H1 (cell line): Measurements from ENCODE around the gene TMED10. TPM values are rescaled to one million over a fixed set of nuclear protein-coding genes. Genes with fewer than 3 reads are reported as not detected.

Source experiments
- CTCF ChIA-PET: fragments of 300-600 bp; sonication (Branson Sonifier 250); formaldehyde crosslinking; loops from one replicate; lab custom pipeline; 2021; ENCODE audit not compliant: partially characterized antibody; lab: Charles Lee
- POLR2A ChIA-PET: fragments of 300-600 bp; sonication (Branson Sonifier 250); formaldehyde crosslinking; loops from one replicate; lab custom pipeline; 2021; ENCODE audit warnings: inconsistent platforms; ENCODE audit not compliant: partially characterized antibody; lab: Charles Lee
- DNase-seq, 2 experiments: peaks; one replicate each; pipeline versions ENCODE4 v3.0.0 to v3.0.0-alpha.2; 2010 to 2022; ENCODE audit warnings: low spot score in 2 of 2, low read depth in 1 of 2, mixed read lengths in 1 of 2
- FAIRE-seq: peaks from 2 replicates; lab custom pipeline; 2011; peaks lifted over from hg19 to GRCh38; lab: Jason Lieb, UNC
- H2AFZ ChIP-seq: 2 replicates; pipeline ENCODE4 v1.8.1; 2012; ENCODE audit warnings: low read length, inconsistent platforms
- H2AK5ac ChIP-seq: 2 replicates; pipeline ENCODE4 v1.6.1; 2013; ENCODE audit warnings: low read depth, low read length
- H2BK120ac ChIP-seq: replicated peaks from 2 replicates; pipeline ENCODE3; 2013; ENCODE audit warnings: low read depth, low read length, inconsistent platforms
- H2BK12ac ChIP-seq: 2 replicates; pipeline ENCODE4 v1.6.1; 2013; ENCODE audit warnings: low read depth, low read length
- H2BK15ac ChIP-seq: 2 replicates; pipeline ENCODE4 v1.6.1; 2013; ENCODE audit warnings: low read length
- H2BK20ac ChIP-seq: 2 replicates; pipeline ENCODE4 v1.6.1; 2013; ENCODE audit warnings: low read length
- H2BK5ac ChIP-seq: 2 replicates; pipeline ENCODE4 v1.6.1; 2013; ENCODE audit warnings: low read depth, low read length
- H3K14ac ChIP-seq: 2 replicates; pipeline ENCODE4 v1.6.1; 2013; ENCODE audit warnings: inconsistent platforms; ENCODE audit not compliant: insufficient read length
- H3K18ac ChIP-seq: 2 replicates; pipeline ENCODE4 v1.6.1; 2013; ENCODE audit warnings: low read length; ENCODE audit errors: extremely low read depth
- H3K23ac ChIP-seq: 2 replicates; pipeline ENCODE4 v1.6.1; 2013; ENCODE audit warnings: inconsistent platforms; ENCODE audit not compliant: insufficient read length
- H3K23me2 ChIP-seq: 2 replicates; pipeline ENCODE4 v1.6.1; 2013; ENCODE audit warnings: low read depth, low read length
- H3K27ac ChIP-seq: 2 replicates; pipeline ENCODE4 v1.6.1; 2011; ENCODE audit warnings: low read depth, low read length, inconsistent platforms
- H3K27me3 ChIP-seq, 4 experiments: replicated peaks in 1 of 4; 1 replicate in 1 of 4; 2 replicates in 3 of 4; pipeline versions ENCODE4 v1.6.1 to v1.8.1; 2011 to 2013; ENCODE audit warnings: low read length in 3 of 4, mild to moderate bottlenecking in 3 of 4, inconsistent platforms in 2 of 4, mixed read lengths in 2 of 4, moderate library complexity in 1 of 4; ENCODE audit not compliant: control insufficient read depth in 3 of 4, insufficient read depth in 3 of 4; ENCODE audit errors: extremely low read depth in 1 of 4
- H3K36me3 ChIP-seq, 4 experiments: 2 replicates each; pipeline versions ENCODE4 v1.6.1 to v1.8.1; 2011 to 2013; ENCODE audit warnings: mild to moderate bottlenecking in 4 of 4, low read length in 3 of 4, moderate library complexity in 2 of 4, control low read depth in 1 of 4, inconsistent platforms in 1 of 4; ENCODE audit not compliant: insufficient read depth in 4 of 4, control insufficient read depth in 2 of 4
- H3K4ac ChIP-seq: replicated peaks from 2 replicates; pipeline ENCODE3; 2013; ENCODE audit warnings: low read length, low read depth, mixed read lengths, inconsistent platforms; ENCODE audit not compliant: insufficient read length
- H3K4me1 ChIP-seq, 4 experiments: replicated peaks in 1 of 4; 1 replicate in 1 of 4; 2 replicates in 3 of 4; pipeline versions ENCODE4 v1.6.1 to v1.8.1; 2011 to 2013; ENCODE audit warnings: low read length in 3 of 4, inconsistent platforms in 2 of 4, mixed read lengths in 1 of 4; ENCODE audit not compliant: insufficient read depth in 4 of 4, control insufficient read depth in 3 of 4
- H3K4me2 ChIP-seq, 2 experiments: 2 replicates each; pipeline versions ENCODE4 v1.6.1 to v1.8.1; 2011 to 2013; ENCODE audit warnings: low read depth in 2 of 2, low read length in 2 of 2, control low read depth in 1 of 2, inconsistent platforms in 1 of 2, mild to moderate bottlenecking in 1 of 2; ENCODE audit not compliant: insufficient read depth in 1 of 2
- H3K4me3 ChIP-seq, 4 experiments: fragments of 200-600, 300-600 bp in 1 of 4; sonication (generic), shearing (Covaris generic), sonication (Bioruptor Twin) in 1 of 4; 2 replicates each; pipeline versions ENCODE4 v1.5.1 to v1.8.1; 2011 to 2016; ENCODE audit warnings: low read length in 4 of 4, low read depth in 3 of 4, control low read depth in 2 of 4, inconsistent platforms in 2 of 4, mild to moderate bottlenecking in 2 of 4, mixed read lengths in 1 of 4, moderate library complexity in 1 of 4; ENCODE audit not compliant: insufficient read depth in 2 of 4; ENCODE audit errors: extremely low read depth in 1 of 4
- H3K56ac ChIP-seq: replicated peaks from 2 replicates; pipeline ENCODE3; 2013; ENCODE audit warnings: low read depth, mild to moderate bottlenecking, mixed read lengths, low read length, inconsistent platforms; ENCODE audit not compliant: insufficient read length
- H3K79me1 ChIP-seq: 2 replicates; pipeline ENCODE4 v1.6.1; 2013; ENCODE audit warnings: low read depth, low read length, control low read depth
- H3K79me2 ChIP-seq, 2 experiments: 2 replicates each; pipeline versions ENCODE4 v1.6.1 to v1.8.1; 2012 to 2013; ENCODE audit warnings: low read length in 2 of 2, mild to moderate bottlenecking in 2 of 2, inconsistent platforms in 1 of 2; ENCODE audit not compliant: insufficient read depth in 2 of 2, control insufficient read depth in 1 of 2
- H3K9ac ChIP-seq, 4 experiments: replicated peaks in 1 of 4; 1 replicate in 1 of 4; 2 replicates in 3 of 4; pipeline versions ENCODE4 v1.6.1 to v1.8.1; 2011 to 2013; ENCODE audit warnings: low read depth in 3 of 4, low read length in 3 of 4, control low read depth in 2 of 4, mild to moderate bottlenecking in 2 of 4, moderate library complexity in 2 of 4, inconsistent platforms in 1 of 4; ENCODE audit errors: extremely low read depth in 1 of 4
- H3K9me3 ChIP-seq, 2 experiments: 2 replicates each; pipeline versions ENCODE4 v1.6.1 to v1.8.1; 2012 to 2013; ENCODE audit warnings: mild to moderate bottlenecking in 2 of 2, moderate library complexity in 2 of 2, control low read depth in 1 of 2, inconsistent platforms in 1 of 2, low read depth in 1 of 2, low read length in 1 of 2, mixed read lengths in 1 of 2; ENCODE audit not compliant: insufficient read depth in 2 of 2
- H4K20me1 ChIP-seq, 2 experiments: replicated peaks in 1 of 2; 2 replicates each; pipeline versions ENCODE3 to v1.8.1; 2011 to 2013; ENCODE audit warnings: inconsistent platforms in 2 of 2, low read length in 2 of 2, mild to moderate bottlenecking in 1 of 2; ENCODE audit not compliant: insufficient read depth in 2 of 2, control insufficient read depth in 1 of 2
- H4K5ac ChIP-seq: 2 replicates; pipeline ENCODE4 v1.6.1; 2013; ENCODE audit warnings: low read length, low read depth, mixed read lengths, inconsistent platforms; ENCODE audit not compliant: insufficient read length
- H4K8ac ChIP-seq: 2 replicates; pipeline ENCODE4 v1.8.0; 2013; ENCODE audit warnings: mild to moderate bottlenecking, moderate library complexity, low read length, inconsistent platforms; ENCODE audit not compliant: insufficient read depth; ENCODE audit errors: extremely low read depth
- H4K91ac ChIP-seq: replicated peaks from 2 replicates; pipeline ENCODE3; 2013; ENCODE audit warnings: low read length, mixed read lengths, inconsistent platforms; ENCODE audit not compliant: insufficient read length
- CBX8 ChIP-seq: fragments of 300-800, 300-1000 bp; sonication (generic); IDR thresholded peaks from 2 replicates; pipeline ENCODE4 v1.7.1; 2016; ENCODE audit warnings: low read depth, low read length, borderline replicate concordance
- YY1 ChIP-seq: IDR thresholded peaks from 2 replicates; pipeline ENCODE4 v1.6.1; 2011; ENCODE audit warnings: low read depth, mild to moderate bottlenecking, low read length
- WGBS, 2 experiments: shearing (Covaris generic) in 1 of 2; methylation state at CpG; one replicate each; pipeline versions ENCODE4 v1.1.6 to v1.1.7; 2013 to 2015; ENCODE audit warnings: low lambda C conversion rate in 2 of 2, mixed read lengths in 2 of 2, inconsistent platforms in 1 of 2, low coverage in 1 of 2, missing lambda C conversion rate in 1 of 2; ENCODE audit not compliant: insufficient replicate concordance in 2 of 2, insufficient coverage in 1 of 2, insufficient read length in 1 of 2; ENCODE audit errors: extremely low coverage in 1 of 2, missing lambda C conversion rate in 1 of 2; 5-methylcytosine and 5-hydroxymethylcytosine counted together
- polyA plus RNA-seq, 7 experiments: library from polyadenylated mRNA; depleted of rRNA in 3 of 7; stranded (reverse) in 5 of 7; unstranded in 2 of 7; fragments of >200 nt in 5 of 7; fragments of 200-250 nt in 2 of 7; gene quantifications; 1 replicate in 5 of 7; 2 replicates in 1 of 7; 4 replicates in 1 of 7; pipeline versions ENCODE4 v1.2.1 to v1.2.3, GENCODE V29; 2011 to 2013; ENCODE audit warnings: missing spikeins in 2 of 7, mixed read lengths in 2 of 7
- total RNA-seq: library from RNA; stranded (reverse); fragmentation: NEBNext Ultra II Directional; extraction: Animal tissue kit (Norgen Biotek cat#: 25700); gene quantifications from 2 replicates; pipeline ENCODE4 v1.2.1, GENCODE V29; 2021

TMED10 gene
- total and polyA plus RNA-seq, 2 of the 8 experiments (the other 6 are each of a cell fraction or from before 2014, with no cell fraction given): 218 to 250 TPM

- no peak overlapping the region for H2BK15ac ChIP-seq
- H3K18ac ChIP-seq: no peak overlapping the region
- no peak overlapping the region for H3K27ac ChIP-seq
- no peak overlapping the region for H2BK5ac ChIP-seq
- H3K4me1 ChIP-seq: no peaks in the 10 kb centered on the region; a peak in 2 of 7 replicates
- no peak overlapping the region for H2BK12ac ChIP-seq
- H4K5ac ChIP-seq: no peak overlapping the region
- no peak for DNase-seq
- H2AK5ac ChIP-seq: no peak overlapping the region
- no peaks in the 10 kb centered on the region for H4K20me1 ChIP-seq
- no peak overlapping the region for H2AFZ ChIP-seq
- no peak overlapping the region for H3K4me2 ChIP-seq
- no peaks in the 10 kb centered on the region for H3K79me2 ChIP-seq
- no peak overlapping the region for H4K91ac ChIP-seq
- H3K23me2 ChIP-seq: no peaks in the 10 kb centered on the region; the same call in 1 of the 2 replicates
- no peaks in the 10 kb centered on the region for H3K27me3 ChIP-seq
- H2BK120ac ChIP-seq: no peak overlapping the region
- no peaks in the 10 kb centered on the region for H3K9me3 ChIP-seq
- no peak for FAIRE-seq
- H3K4me3 ChIP-seq: no peak overlapping the region
- H3K56ac ChIP-seq: no peak overlapping the region
- CTCF ChIA-PET: interaction anchor here (0.8 to 1.3 kb wide), 2 partner anchors 9 to 11 kb away, joined by 3 to 6 read pairs; no protein-coding TSS in a partner anchor
- TF ChIP-seq CBX8 (no peak), YY1 (no peak)
- H3K36me3 ChIP-seq: peaks cover 0 to 59% (median 30%) of the 10 kb centered on the region in 4 experiments; a peak in 6 of 8 replicates
- H2BK20ac ChIP-seq: no peak overlapping the region
- 91% methylated on average over 6 of the region's 6 CpGs; no CpG with 5 or more reads in 1 of the 2 experiments for whole genome bisulfite sequencing, 2 experiments
- H3K23ac ChIP-seq: no peak overlapping the region
- no peak overlapping the region for H3K14ac ChIP-seq
- POLR2A ChIA-PET: no interaction called here
- no peak overlapping the region for H3K9ac ChIP-seq
- H4K8ac ChIP-seq: no peak overlapping the region
- no peaks in the 10 kb centered on the region for H3K79me1 ChIP-seq
- H3K4ac ChIP-seq: no peak overlapping the region
Measured at GRCh38 chr14:75096959-75097358, 79.5 kb downstream of the TMED10 start.
